Measurements from ENCODE around the gene RNASE13.
"Not testable (repeated sequence)": the region's sequence is repeated elsewhere in the genome, so short reads cannot be mapped to it uniquely, and the experiment has no call there.

DNA sequence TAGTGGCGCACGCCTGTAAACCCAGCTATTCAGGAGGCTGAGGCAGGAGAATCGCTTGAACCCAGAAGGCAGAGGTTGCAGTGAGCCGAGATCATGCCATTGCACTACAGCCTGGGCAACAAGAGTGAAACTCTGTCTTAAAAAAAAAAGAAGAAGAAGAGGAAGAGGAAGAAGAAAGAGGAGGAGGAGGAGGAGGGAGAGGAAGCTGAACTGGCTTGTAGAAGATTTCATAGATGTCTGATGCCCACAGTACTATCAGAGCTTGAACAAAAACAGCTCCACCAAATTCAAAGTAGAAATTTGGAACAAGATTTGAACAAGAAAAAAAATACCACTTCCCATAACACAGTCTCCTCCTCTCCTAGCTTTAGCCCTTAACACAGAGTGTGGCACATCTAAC is 49.0 kb downstream of the RNASE13 start:
- TF ChIP-seq, protein P1, sequence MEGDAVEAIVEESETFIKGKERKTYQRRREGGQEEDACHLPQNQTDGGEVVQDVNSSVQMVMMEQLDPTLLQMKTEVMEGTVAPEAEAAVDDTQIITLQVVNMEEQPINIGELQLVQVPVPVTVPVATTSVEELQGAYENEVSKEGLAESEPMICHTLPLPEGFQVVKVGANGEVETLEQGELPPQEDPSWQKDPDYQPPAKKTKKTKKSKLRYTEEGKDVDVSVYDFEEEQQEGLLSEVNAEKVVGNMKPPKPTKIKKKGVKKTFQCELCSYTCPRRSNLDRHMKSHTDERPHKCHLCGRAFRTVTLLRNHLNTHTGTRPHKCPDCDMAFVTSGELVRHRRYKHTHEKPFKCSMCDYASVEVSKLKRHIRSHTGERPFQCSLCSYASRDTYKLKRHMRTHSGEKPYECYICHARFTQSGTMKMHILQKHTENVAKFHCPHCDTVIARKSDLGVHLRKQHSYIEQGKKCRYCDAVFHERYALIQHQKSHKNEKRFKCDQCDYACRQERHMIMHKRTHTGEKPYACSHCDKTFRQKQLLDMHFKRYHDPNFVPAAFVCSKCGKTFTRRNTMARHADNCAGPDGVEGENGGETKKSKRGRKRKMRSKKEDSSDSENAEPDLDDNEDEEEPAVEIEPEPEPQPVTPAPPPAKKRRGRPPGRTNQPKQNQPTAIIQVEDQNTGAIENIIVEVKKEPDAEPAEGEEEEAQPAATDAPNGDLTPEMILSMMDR (conservative IDR thresholded peaks at IDR 0.05; ENCODE audit: low read depth, low read length): not testable (repeated sequence)
- TF ChIP-seq EZH2 (IDR thresholded peaks at IDR 0.05; ENCODE audit: borderline replicate concordance, low read depth, low read length, poor library complexity, severe bottlenecking): not testable (repeated sequence)
